ENCODE data around the gene SUZ12.
"Not testable (repeated sequence)": the region's sequence is repeated elsewhere in the genome, so short reads cannot be mapped to it uniquely, and the experiment has no call there.

The SUZ12 gene

GRCh38 chr17:31964131-31964530, 27.3 kb downstream of the SUZ12 start:
- not testable (repeated sequence) for DNase-seq

- no peak for DNase-seq
Observed at GRCh38 chr17:31967648-31968047, 30.8 kb downstream of the SUZ12 start.

- DNase-seq, result not testable (repeated sequence)
Observed at GRCh38 chr17:31970416-31970815, 33.6 kb downstream of the SUZ12 start.

- DNase-seq, result not testable (repeated sequence)
Observed at GRCh38 chr17:31974269-31975071, 37.7 kb downstream of the SUZ12 start.

- DNase-seq, result not testable (repeated sequence)
Observed at GRCh38 chr17:31975391-31975790, 38.6 kb downstream of the SUZ12 start.

- not testable (repeated sequence) for DNase-seq
Observed at GRCh38 chr17:31991821-31992220, 55.0 kb downstream of the SUZ12 start.

- DNase-seq, result no peak
Observed at GRCh38 chr17:31997005-31997404, 60.2 kb downstream of the SUZ12 start.

GRCh38 chr17:32006957-32007462, 70.2 kb downstream of the SUZ12 start, which contains the start of gene LRRC37B:
LRRC37B (plus strand) TSS chr17:32007383; CDS start chr17:32021393, 14,010 bp downstream.
- DNase-seq, result peak; percentile 52

- no peak for DNase-seq
Observed at GRCh38 chr17:32007463-32008298, 70.9 kb downstream of the SUZ12 start.

GRCh38 chr17:32009262-32009542, 72.4 kb downstream of the SUZ12 start:
- DNase-seq, result no peak

- no peak for DNase-seq
Observed at GRCh38 chr17:32010114-32010513, 73.3 kb downstream of the SUZ12 start.

GRCh38 chr17:32015245-32016013, 78.6 kb downstream of the SUZ12 start:
- DNase-seq, result peak; percentile 71

GRCh38 chr17:32016231-32016630, 79.4 kb downstream of the SUZ12 start:
- no peak for DNase-seq

- no peak for DNase-seq
Observed at GRCh38 chr17:32019228-32019627, 82.4 kb downstream of the SUZ12 start.

- no peak for DNase-seq
Observed at GRCh38 chr17:32020943-32021614, 84.3 kb downstream of the SUZ12 start.

GRCh38 chr17:32021615-32021955, 84.8 kb downstream of the SUZ12 start:
- no peak for DNase-seq

GRCh38 chr17:32022554-32022953, 85.7 kb downstream of the SUZ12 start:
- not testable (repeated sequence) for DNase-seq

GRCh38 chr17:32027271-32027670, 90.5 kb downstream of the SUZ12 start:
- DNase-seq, result not testable (repeated sequence)

- no peak for DNase-seq
Observed at GRCh38 chr17:32033223-32033622, 96.4 kb downstream of the SUZ12 start.

- not testable (repeated sequence) for DNase-seq
Observed at GRCh38 chr17:32033812-32034211, 97.0 kb downstream of the SUZ12 start.

- not testable (repeated sequence) for DNase-seq
Observed at GRCh38 chr17:32040246-32040645, 103.4 kb downstream of the SUZ12 start.

GRCh38 chr17:32041306-32041875, 104.6 kb downstream of the SUZ12 start:
- not testable (repeated sequence) for DNase-seq

All from DMS153 (cell line).